Activated naive CD4-positive, alpha-beta T cell treated with anti-CD3 and anti-CD28 coated beads, Interleukin-2, amount 10 ng/mL, durations not matched to agents 7 days and 5 days (primary cell): ENCODE results near the gene CATSPER4.
"Not testable (repeated sequence)": the region's sequence is repeated elsewhere in the genome, so short reads cannot be mapped to it uniquely, and the experiment has no call there.

Experiments
- CTCF ChIA-PET: fragments of 350-600 bp; sonication (Branson Sonifier 250); formaldehyde crosslinking; loops from one replicate; lab custom pipeline; 2021; ENCODE audit warnings: antibody characterized with exemption; lab: Charles Lee
- DNase-seq: peaks from one replicate; pipeline ENCODE4 v3.0.0-alpha.2; 2020
- H3K27ac Mint-ChIP-seq: one replicate; pipeline ENCODE4 v1.8.0; 2021; ENCODE audit warnings: mild to moderate bottlenecking, moderate library complexity, mixed read lengths
- H3K27me3 Mint-ChIP-seq: one replicate; pipeline ENCODE4 v1.8.0; 2021; ENCODE audit warnings: mild to moderate bottlenecking, mixed read lengths
- H3K36me3 Mint-ChIP-seq: one replicate; pipeline ENCODE4 v1.8.0; 2021; ENCODE audit warnings: mixed read lengths
- H3K4me1 Mint-ChIP-seq: one replicate; pipeline ENCODE4 v1.8.0; 2021; ENCODE audit warnings: mixed read lengths
- H3K4me3 Mint-ChIP-seq: one replicate; pipeline ENCODE4 v1.8.0; 2021; ENCODE audit warnings: mild to moderate bottlenecking, moderate library complexity, mixed read lengths
- H3K9me3 Mint-ChIP-seq: one replicate; pipeline ENCODE4 v1.8.0; 2021; ENCODE audit warnings: mixed read lengths

CATSPER4 gene

DNA sequence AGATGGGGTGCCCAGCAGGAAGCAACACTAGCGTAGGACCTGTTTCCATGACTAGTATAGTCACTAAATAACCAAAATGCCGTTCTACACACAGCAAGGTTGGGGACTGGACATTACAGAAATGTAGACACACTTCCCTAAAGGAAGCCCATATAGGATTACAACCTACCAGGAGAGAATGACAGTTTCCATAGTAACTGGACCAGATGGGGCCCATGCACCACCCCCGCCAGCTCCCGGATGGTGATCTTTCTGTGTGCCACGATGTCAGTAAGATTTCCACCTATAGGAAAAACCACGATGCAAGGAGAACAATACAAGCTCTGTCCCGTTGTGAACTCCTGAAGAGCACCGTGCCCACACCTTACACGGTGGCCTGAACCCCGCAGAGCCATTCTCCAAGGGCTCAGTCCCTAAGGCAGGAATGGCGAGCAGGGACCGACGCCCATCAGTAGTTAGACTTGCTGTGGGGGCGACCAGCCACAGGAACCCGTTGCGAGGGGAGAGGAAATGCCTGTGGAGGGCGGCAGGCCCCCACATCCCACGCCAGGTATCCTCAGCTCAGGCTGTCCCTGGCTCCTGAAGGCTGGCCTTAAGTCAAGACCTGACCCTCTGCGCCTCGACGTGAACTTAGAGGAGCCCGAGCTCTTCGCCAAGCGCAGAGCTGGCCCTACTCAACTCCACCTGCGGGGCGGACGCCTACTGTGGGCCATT, 30.0 kb downstream of the CATSPER4 start:
- Mint-ChIP-seq H3K36me3 (no peaks in the 10 kb centered on the region), H3K27ac (no peak overlapping the region), H3K4me1 (peaks cover under 1% of the 10 kb centered on the region), H3K27me3 (peaks cover 70% of the 10 kb centered on the region), H3K4me3 (no peak overlapping the region), H3K9me3 (no peaks in the 10 kb centered on the region)
- CTCF ChIA-PET: interaction anchor here (0.5 to 1.2 kb wide), 2 partner anchors 13 to 202 kb away, joined by 3 to 6 read pairs; partner anchors contain the start of gene CEP85
- DNase-seq: no peak

DNA sequence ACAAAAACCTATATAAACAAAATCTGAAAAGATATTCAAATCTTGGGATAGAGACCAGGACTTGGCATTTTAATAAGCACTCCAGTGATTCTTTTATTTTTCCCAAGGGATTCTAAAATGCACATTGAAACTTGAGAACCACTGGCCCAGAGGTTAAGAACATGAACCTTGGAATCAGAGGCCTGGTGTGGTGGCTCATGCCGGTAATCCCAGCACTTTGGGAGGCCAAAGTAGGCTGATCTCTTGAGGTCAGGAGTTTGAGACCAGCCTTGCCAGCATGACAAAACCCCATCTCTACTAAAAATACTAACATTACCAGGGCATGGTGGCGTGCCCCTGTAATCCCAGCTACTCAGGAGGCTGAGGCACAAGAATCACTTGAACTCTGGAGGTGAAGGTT, 30.7 kb downstream of the CATSPER4 start:
- H3K4me3 Mint-ChIP-seq: no peak overlapping the region
- peaks cover 6% of the 10 kb centered on the region for H3K4me1 Mint-ChIP-seq
- H3K36me3 Mint-ChIP-seq: no peaks in the 10 kb centered on the region
- CTCF ChIA-PET: interaction anchor here (0.5 to 1.2 kb wide), 2 partner anchors 13 to 201 kb away, joined by 3 to 6 read pairs; partner anchors contain the start of gene CEP85
- H3K27ac Mint-ChIP-seq: no peak overlapping the region
- no peak for DNase-seq
- H3K9me3 Mint-ChIP-seq: no peaks in the 10 kb centered on the region
- peaks cover 70% of the 10 kb centered on the region for H3K27me3 Mint-ChIP-seq

DNA sequence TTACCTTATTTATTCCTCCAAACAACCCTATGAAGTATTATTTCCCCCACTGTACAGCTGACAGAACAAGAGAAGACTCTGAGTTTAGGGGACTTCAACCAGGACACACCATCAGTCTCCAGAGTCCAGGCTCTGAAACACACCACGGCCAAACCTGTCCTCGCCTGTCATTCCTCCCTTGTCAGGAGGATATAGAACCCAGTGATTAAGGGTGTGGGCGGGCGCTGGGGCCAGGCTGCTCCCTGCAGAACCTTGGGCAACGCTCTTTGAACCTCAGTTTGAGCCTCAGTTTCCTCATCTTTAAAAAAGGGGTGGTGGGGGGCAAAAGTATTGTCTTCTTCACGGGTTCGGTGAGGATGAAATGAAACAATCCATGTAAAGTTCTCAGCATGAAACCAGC, 34.2 kb downstream of the CATSPER4 start:
- no peaks in the 10 kb centered on the region for H3K9me3 Mint-ChIP-seq
- H3K4me3 Mint-ChIP-seq: no peak overlapping the region
- H3K36me3 Mint-ChIP-seq: no peaks in the 10 kb centered on the region
- CTCF ChIA-PET: no interaction called here
- peak; percentile 8 for DNase-seq
- H3K27me3 Mint-ChIP-seq: peaks cover 82% of the 10 kb centered on the region
- no peak overlapping the region for H3K27ac Mint-ChIP-seq
- peaks cover 10% of the 10 kb centered on the region for H3K4me1 Mint-ChIP-seq

DNA sequence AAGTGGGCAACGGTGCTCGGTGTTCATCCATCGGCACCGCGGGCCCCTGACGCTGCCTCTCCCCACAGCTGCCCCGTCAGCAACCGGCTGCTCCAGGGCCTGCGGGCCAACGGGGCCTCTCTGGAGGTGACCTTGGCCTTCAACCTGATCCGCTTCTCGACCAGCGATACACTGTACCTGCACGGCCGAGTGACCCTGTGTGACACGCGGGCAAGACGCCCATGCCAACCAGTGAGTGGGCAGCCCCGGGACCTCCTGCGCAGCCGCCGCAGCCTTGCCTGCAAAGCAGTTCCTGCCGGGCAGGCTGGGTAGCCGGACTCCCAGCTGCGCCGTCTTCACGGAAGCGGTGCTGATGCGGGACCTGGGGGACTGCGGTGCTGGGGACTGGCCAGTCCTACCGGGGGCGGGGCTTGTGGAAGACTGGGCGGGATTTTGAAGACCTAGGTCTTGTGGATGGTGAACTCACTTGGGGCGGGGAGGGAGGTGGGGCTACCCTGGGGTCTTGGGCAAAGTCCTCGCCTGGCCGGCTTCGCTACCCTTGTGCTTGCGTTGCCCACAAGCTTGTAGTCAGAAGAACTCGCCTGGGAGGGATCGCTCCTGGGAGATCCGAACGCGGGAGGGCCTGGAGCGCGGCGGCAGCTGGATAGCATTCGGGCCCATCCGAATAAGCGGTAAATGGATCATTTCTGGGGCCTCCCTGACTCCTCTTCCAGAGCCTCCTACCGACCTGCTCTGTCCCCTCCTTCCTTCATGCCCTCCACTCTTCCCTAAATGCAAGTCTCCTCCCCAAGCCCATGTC, 34.8 kb downstream of the CATSPER4 start:
- CTCF ChIA-PET: interaction anchor here (1.5 kb wide), 1 partner anchor 55 kb away, joined by 3 read pairs; the partner anchor contains the start of gene ZNF593
- Mint-ChIP-seq H3K27ac (no peak overlapping the region), H3K36me3 (no peaks in the 10 kb centered on the region), H3K4me3 (peak overlapping the region; percentile 9), H3K27me3 (peaks cover 76% of the 10 kb centered on the region), H3K9me3 (no peaks in the 10 kb centered on the region), H3K4me1 (peaks cover 10% of the 10 kb centered on the region)
- DNase-seq: peak; percentile 64

DNA sequence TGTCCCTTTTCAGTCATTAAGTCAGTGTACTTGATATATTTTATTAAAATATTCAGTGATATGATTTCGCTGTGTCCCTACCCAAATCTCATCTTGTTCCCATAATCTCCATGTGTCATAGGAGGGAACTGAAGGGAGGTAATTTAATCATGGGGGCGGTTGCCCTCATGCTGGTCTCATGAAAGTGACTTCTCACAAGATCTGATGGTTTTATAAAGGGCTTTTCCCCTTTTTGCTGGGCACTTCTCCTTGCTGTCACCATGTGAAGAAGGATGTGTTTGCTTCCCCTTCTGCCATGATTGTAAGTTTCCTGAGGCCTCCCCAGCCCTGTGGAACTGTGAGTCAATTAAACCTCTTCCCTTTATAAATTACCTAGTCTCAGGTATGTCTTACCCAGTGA, 40.3 kb downstream of the CATSPER4 start:
- Mint-ChIP-seq H3K27me3 (peaks cover 50% of the 10 kb centered on the region), H3K4me1 (peaks cover 18% of the 10 kb centered on the region)
- H3K36me3 Mint-ChIP-seq, H3K4me3 Mint-ChIP-seq, H3K27ac Mint-ChIP-seq, H3K9me3 Mint-ChIP-seq, DNase-seq: not testable (repeated sequence)
- CTCF ChIA-PET: interaction anchor here (0.6 to 1.1 kb wide), 2 partner anchors 8 to 1750 kb away, joined by 3 to 5 read pairs; no protein-coding TSS in a partner anchor

DNA sequence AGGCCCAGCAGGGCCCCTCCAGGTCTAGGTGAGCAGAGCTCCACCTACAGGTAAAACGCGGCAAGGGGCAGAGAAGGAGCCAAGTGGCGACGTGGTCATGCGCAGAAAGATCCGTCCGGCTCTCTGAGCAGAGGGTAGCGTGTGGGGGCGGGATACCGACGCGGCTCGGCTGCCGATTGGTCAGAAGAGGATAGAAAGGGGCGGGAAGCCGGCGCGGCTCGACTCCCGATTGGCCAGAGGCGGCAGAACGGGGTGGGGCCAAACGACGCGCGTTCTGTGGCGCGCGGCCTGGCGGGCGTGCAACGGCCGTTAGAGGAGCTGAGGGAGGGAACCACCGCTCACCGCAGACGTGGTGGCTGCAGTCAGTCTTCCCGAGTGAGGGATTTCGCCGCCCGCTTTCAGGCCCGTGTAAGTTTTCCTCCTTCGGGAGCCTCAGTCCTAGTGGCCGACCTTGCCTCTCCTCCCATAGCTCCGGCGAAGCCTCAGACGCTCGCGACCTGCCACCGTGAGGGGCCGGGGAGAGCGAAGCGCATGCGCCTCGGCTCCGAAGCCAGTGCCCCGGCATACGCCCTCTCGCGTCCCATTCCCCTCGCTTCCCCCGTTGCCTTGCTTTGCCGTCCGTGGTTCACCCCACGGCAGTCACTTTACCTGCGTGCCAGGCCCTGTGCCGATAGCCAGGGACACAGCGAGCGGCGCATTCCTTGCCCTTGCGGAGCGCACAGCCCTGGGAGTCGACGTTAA, 43.7 kb downstream of the CATSPER4 start, which contains the start of gene CEP85:
TSS of gene CEP85 (plus strand) at position 298 of the 741 bp plus-strand sequence. CDS start 5,584 bp downstream, outside the sequence.
- CTCF ChIA-PET: interaction anchor here (0.6 to 4.4 kb wide), 38 partner anchors 10 to 198 kb away, joined by 3 to 36 read pairs (median 4); partner anchors contain the start of genes C1orf232, CATSPER4, DHDDS and ZNF593
- H3K9me3 Mint-ChIP-seq: no peaks in the 10 kb centered on the region
- H3K27ac Mint-ChIP-seq: peak within 1 kb of the TSS; percentile 92

DNA sequence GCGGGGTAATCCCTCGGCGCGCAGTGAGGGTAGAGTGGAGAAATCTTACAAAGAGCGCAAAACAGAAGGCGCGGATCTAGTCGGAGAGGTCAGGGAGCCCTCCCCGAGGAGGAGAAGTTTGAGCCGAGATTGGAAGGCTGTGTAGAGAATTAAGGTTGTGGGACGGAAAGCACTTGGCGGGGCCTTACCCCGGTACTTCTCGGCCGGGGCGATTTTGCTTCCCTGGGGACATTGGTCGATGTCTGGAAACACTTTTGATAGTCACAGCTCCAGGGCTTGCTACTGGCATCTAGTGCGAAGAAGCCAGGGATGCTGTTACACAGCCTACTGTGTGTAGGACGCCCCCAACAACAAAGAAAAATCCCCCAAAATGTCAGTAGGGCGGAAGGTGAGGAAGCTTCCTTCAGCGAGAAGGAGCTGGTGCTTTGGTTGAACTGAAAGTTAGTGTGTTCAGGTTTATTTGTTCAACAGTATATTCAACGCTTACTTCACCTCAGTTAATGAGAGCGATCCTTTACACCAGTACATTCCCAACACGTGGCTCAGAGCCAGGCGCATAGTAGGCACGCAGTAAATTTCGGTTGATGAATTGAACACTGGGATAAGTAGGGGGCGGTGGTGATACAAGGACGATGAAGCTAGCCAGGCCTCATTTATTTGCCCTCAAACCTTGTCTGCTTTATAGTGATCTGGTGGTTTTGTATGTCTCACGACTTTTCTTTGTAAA, 44.4 kb downstream of the CATSPER4 start:
- Mint-ChIP-seq H3K4me1 (peaks cover 39% of the 10 kb centered on the region), H3K27me3 (peaks cover 24% of the 10 kb centered on the region), H3K9me3 (no peaks in the 10 kb centered on the region), H3K4me3 (peak overlapping the region; percentile 93), H3K27ac (peak overlapping the region; percentile 92), H3K36me3 (peaks cover 23% of the 10 kb centered on the region)
- CTCF ChIA-PET: interaction anchor here (0.6 to 4.4 kb wide), 41 partner anchors 11 to 198 kb away, joined by 3 to 36 read pairs (median 4); partner anchors contain the start of genes C1orf232, CATSPER4, DHDDS and SH3BGRL3
- DNase-seq: peak; percentile 29

More for the DNA sequence above, 43.7 kb downstream of the CATSPER4 start, which contains the start of gene CEP85:
- peak within 1 kb of the TSS; percentile 93 for H3K4me3 Mint-ChIP-seq
- H3K27me3 Mint-ChIP-seq: peaks cover 24% of the 10 kb centered on the region
- peaks cover 20% of the 10 kb centered on the region for H3K36me3 Mint-ChIP-seq
- DNase-seq: peak; percentile 99
- peaks cover 39% of the 10 kb centered on the region for H3K4me1 Mint-ChIP-seq

DNA sequence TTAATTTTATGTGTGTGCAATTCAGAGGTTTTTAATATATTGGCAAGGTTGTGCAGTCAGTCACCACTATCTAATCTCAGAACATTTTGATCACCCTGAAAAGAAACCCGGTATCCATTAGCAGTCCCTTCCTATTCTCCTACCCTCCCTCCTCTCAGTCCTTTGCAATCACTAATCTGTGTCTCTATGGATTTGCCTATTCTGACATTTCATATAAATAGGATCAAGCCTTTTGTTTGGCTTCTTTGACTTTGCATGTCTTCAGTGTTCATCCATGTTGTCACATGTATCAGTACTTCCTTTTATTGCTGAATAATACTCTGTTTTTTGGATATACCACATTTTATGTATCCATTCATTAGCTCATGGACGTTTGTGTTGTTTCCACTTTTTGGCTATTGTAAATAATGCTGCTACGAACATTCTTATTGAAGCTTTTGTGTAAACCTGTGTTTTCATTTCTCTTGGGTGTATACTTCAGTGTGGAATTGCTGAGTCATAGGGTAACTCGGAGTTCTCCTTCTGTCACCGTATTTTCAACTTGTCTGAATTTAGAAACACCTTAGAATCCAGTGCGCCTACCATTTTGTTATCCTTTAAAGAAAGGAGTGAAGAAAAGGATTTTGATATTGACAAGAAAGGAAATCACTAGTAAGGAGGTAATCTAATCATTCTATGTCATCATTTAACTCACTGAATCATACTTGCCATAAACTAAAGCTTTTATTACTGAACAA, 47.0 kb downstream of the CATSPER4 start:
- H3K9me3 Mint-ChIP-seq: no peaks in the 10 kb centered on the region
- CTCF ChIA-PET: interaction anchor here (1.4 kb wide), 1 partner anchor 180 kb away, joined by 7 read pairs; no protein-coding TSS in a partner anchor
- DNase-seq: no peak
- H3K36me3 Mint-ChIP-seq: peaks cover 28% of the 10 kb centered on the region
- no peak overlapping the region for H3K27ac Mint-ChIP-seq
- H3K27me3 Mint-ChIP-seq: peaks cover 11% of the 10 kb centered on the region
- H3K4me3 Mint-ChIP-seq: peak overlapping the region; percentile 19
- peaks cover 39% of the 10 kb centered on the region for H3K4me1 Mint-ChIP-seq

DNA sequence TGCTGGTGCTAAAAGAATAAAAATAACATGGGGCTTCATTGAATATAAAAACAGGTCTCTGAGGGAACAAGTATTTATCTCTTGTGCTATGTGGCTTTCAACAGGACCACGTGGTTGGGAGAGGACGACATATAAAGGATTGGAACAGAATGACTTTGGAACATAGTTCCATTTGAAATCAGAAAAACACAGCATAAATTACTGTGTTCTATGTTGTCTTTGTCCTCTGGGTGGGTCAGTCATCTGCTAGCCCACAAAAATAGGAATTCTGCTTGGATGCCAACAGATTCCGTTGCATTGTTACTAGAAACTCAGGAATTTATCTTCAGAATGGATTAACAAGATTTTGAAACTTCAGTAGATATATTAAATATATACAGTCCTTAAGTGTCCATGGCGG, 49.5 kb downstream of the CATSPER4 start:
- Mint-ChIP-seq H3K4me1 (peaks cover 33% of the 10 kb centered on the region), H3K9me3 (no peaks in the 10 kb centered on the region), H3K4me3 (no peak overlapping the region), H3K36me3 (peaks cover 45% of the 10 kb centered on the region), H3K27ac (no peak overlapping the region), H3K27me3 (no peaks in the 10 kb centered on the region)
- DNase-seq: no peak
- CTCF ChIA-PET: no interaction called here
